GM20000 (cell line): Measurements from ENCODE around the gene GOLGB1.
"Not testable (repeated sequence)": the region's sequence is repeated elsewhere in the genome, so short reads cannot be mapped to it uniquely, and the experiment has no call there.

Experiments
- DNase-seq: peaks from one replicate; pipeline ENCODE4 v3.0.0; 2012; ENCODE audit warnings: low spot score
- CTCF ChIP-seq: IDR thresholded peaks from 2 replicates; pipeline ENCODE4 v1.5.1; 2012; ENCODE audit warnings: mild to moderate bottlenecking, control low read depth; ENCODE audit errors: extremely low read depth, missing control alignments

GOLGB1 gene

GRCh38 chr3:121749276-121750086 is at the start of gene GOLGB1:
Gene GOLGB1, minus strand, starts transcription at chr3:121749741. Its CDS starts 18,770 bp downstream, at chr3:121730971.
- TF ChIP-seq CTCF, result no peak
- peak; percentile 92 for DNase-seq

- no peak for DNase-seq
- no peak for TF ChIP-seq CTCF
Observed at GRCh38 chr3:121796970-121797369, 47.4 kb upstream of the GOLGB1 start.

- no peak for DNase-seq
- TF ChIP-seq CTCF, result no peak
Observed at GRCh38 chr3:121794264-121794983, 44.9 kb upstream of the GOLGB1 start.

- no peak for TF ChIP-seq CTCF
- peak; percentile 15 for DNase-seq
Observed at GRCh38 chr3:121793078-121793477, 43.5 kb upstream of the GOLGB1 start.

GRCh38 chr3:121786485-121786884 is 36.9 kb upstream of the GOLGB1 start:
- DNase-seq, result no peak
- no peak for TF ChIP-seq CTCF

GRCh38 chr3:121782784-121783183 is 33.2 kb upstream of the GOLGB1 start:
- not testable (repeated sequence) for DNase-seq

- no peak for TF ChIP-seq CTCF
- DNase-seq, result no peak
Observed at GRCh38 chr3:121781611-121782010, 32.1 kb upstream of the GOLGB1 start.

GRCh38 chr3:121775095-121775494 is 25.6 kb upstream of the GOLGB1 start:
- DNase-seq, result not testable (repeated sequence)
